OCI-LY7 (cell line): ENCODE measurements around the gene MYH2.
"Not testable (repeated sequence)": the region's sequence is repeated elsewhere in the genome, so short reads cannot be mapped to it uniquely, and the experiment has no call there.

Experiments used
- EZH2phosphoT487 ChIP-seq: fragments of 200-600 bp; sonication (generic); IDR thresholded peaks from 2 replicates; pipeline ENCODE4 v1.6.1; 2018; ENCODE audit warnings: low read depth, borderline replicate concordance, mild to moderate bottlenecking, mixed run types, antibody characterized with exemption, low read length, moderate library complexity, mixed read lengths
- TF ChIP-seq, protein P1 (sequence below): fragments of 200-600 bp; sonication (generic); conservative IDR thresholded peaks from 2 replicates; pipeline ENCODE4 v1.5.1; 2014; ENCODE audit warnings: mild to moderate bottlenecking, antibody characterized with exemption, low read length, moderate library complexity, mixed read lengths

- TF ChIP-seq, protein P1, sequence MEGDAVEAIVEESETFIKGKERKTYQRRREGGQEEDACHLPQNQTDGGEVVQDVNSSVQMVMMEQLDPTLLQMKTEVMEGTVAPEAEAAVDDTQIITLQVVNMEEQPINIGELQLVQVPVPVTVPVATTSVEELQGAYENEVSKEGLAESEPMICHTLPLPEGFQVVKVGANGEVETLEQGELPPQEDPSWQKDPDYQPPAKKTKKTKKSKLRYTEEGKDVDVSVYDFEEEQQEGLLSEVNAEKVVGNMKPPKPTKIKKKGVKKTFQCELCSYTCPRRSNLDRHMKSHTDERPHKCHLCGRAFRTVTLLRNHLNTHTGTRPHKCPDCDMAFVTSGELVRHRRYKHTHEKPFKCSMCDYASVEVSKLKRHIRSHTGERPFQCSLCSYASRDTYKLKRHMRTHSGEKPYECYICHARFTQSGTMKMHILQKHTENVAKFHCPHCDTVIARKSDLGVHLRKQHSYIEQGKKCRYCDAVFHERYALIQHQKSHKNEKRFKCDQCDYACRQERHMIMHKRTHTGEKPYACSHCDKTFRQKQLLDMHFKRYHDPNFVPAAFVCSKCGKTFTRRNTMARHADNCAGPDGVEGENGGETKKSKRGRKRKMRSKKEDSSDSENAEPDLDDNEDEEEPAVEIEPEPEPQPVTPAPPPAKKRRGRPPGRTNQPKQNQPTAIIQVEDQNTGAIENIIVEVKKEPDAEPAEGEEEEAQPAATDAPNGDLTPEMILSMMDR: not testable (repeated sequence)
- TF ChIP-seq EZH2phosphoT487: not testable (repeated sequence)
Measured at GRCh38 chr17:10541179-10541578, 8.3 kb downstream of the MYH2 start.
